MM.1S (cell line): ENCODE measurements around the gene ERBIN.

Experiments
- EZH2 ChIP-seq: fragments of 300-600 bp; sonication (generic); optimal IDR thresholded peaks from 2 replicates; pipeline ENCODE3; 2017; ENCODE audit warnings: low read depth, mild to moderate bottlenecking, antibody characterized with exemption, low read length, mixed read lengths
- EZH2phosphoT487 ChIP-seq: fragments of 300-600 bp; sonication (generic); IDR thresholded peaks from 2 replicates; pipeline ENCODE4 v1.6.1; 2018; ENCODE audit warnings: antibody characterized with exemption, low read length
- TF ChIP-seq, protein P1 (sequence below): fragments of 300-600 bp; sonication (generic); IDR thresholded peaks from 2 replicates; pipeline ENCODE4 v1.5.1; 2016; ENCODE audit warnings: antibody characterized with exemption, low read length, mixed read lengths

DNA sequence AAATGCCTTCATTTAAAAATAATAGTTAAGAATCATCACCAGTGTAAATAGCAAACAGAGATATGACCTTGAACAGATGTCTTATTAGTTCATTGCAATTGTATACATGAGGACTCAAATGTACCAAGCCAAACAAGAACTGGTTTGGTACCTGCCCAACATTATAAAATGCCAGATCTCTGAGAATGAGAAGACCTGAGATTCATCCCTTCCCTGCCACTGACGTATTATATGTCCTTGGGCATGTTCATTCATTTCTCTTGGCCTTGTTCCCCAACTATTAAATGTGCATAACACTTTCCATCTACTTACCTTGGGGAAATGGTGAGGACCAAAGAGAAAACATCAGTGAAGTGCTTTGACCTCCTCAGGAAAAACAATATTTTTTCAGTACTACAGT is 33.6 kb upstream of the ERBIN start:
- TF ChIP-seq, protein P1, sequence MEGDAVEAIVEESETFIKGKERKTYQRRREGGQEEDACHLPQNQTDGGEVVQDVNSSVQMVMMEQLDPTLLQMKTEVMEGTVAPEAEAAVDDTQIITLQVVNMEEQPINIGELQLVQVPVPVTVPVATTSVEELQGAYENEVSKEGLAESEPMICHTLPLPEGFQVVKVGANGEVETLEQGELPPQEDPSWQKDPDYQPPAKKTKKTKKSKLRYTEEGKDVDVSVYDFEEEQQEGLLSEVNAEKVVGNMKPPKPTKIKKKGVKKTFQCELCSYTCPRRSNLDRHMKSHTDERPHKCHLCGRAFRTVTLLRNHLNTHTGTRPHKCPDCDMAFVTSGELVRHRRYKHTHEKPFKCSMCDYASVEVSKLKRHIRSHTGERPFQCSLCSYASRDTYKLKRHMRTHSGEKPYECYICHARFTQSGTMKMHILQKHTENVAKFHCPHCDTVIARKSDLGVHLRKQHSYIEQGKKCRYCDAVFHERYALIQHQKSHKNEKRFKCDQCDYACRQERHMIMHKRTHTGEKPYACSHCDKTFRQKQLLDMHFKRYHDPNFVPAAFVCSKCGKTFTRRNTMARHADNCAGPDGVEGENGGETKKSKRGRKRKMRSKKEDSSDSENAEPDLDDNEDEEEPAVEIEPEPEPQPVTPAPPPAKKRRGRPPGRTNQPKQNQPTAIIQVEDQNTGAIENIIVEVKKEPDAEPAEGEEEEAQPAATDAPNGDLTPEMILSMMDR, result no peak
- TF ChIP-seq EZH2, result no peak
- TF ChIP-seq EZH2phosphoT487, result no peak
